NCI-H128 (cell line): ENCODE results near the gene XPC.

Source experiments
- DNase-seq: peaks from one replicate; lab custom pipeline; 2025; ENCODE audit not compliant: unreplicated experiment; lab: John Stamatoyannopoulos, UW

The XPC gene

GRCh38 chr3:14208168-14208567 is 29.8 kb upstream of the XPC start:
- DNase-seq = no peak

DNA sequence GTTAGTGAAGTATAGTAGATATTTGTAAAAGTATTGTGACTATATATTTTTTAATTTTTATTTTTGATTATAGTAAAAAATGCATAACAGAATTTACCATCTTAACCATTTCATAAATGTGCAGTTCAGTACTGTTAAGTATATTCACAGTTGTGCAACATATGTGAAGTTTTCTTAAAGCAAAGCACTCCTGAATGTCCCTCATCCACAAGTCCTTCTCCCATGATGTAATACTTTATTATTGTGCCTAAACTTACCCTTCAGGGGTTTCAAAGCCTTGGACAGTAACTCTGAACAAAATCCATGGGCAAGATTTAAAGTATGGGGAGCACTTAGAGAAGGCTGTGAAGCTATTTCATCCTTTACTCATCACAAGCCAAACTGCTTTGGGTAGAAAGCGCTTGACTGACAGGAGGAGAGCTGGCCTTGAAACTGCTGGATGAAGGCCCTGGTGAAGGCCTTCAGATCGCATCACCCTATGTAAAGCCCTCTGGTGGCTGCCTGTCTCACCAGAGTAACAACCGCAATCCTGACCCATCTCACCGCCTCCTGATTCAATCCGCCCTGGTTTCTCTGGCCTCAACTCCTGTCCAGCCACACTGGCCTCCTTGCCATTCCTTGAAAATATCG is 28.3 kb upstream of the XPC start:
- no peak for DNase-seq

- DNase-seq = no peak
These were observed 26.3 kb upstream of the XPC start for GRCh38 chr3:14204515-14205284.

DNA sequence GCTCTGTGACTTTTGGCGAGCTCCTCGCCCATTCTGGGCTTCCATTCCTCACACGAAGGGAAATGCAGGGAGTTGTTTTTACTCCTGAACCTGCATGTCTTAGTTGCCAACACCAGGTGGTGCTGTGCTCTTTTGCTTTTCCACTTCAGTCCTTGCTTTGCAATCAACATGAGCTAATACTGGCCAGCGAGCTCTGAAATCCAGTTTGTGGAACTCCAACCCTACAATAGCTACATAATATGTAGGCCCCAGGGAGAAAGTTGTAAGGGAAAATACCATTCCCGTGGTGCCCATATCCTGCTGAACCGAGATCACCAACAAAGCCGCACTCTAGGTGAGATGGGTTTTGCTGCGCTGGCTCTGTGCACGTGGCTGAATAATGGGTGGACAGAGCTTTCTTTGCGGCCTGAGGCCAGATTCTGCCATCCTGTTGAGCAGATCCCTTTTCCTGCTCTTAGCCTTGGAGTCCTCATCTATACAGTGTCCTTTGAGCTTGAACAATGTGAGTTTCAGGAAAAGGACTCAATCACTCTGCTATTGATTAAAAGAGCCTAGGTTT is 25.2 kb upstream of the XPC start:
- peak; percentile 3 for DNase-seq

- no peak for DNase-seq
These were observed 24.6 kb upstream of the XPC start for GRCh38 chr3:14202874-14203520.

GRCh38 chr3:14201940-14202684 is 23.7 kb upstream of the XPC start:
- DNase-seq = no peak

GRCh38 chr3:14200841-14201240 is 22.4 kb upstream of the XPC start:
- no peak for DNase-seq

- DNase-seq = no peak
These were observed 21.9 kb upstream of the XPC start for GRCh38 chr3:14200276-14200675.

DNA sequence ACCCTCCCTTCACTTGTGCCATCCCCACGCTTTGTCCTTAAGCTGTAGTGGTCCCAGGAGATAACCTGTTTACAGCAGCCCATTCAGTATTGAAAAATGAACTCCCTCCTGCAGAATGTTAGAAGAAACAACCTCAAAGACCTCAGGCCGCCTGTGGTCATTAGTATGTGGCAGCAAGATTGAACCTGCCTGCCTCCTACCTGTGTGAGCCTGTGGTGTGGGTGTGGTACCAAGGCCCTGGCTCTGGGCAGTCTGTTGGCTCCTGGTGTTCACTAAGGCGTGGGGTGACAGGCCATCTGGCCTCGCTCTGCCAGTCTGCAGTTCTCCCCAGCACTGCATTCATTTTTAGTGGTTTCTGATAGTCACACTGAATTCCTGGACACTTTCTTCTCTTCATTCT is 21.2 kb upstream of the XPC start:
- no peak for DNase-seq

- DNase-seq = no peak
These were observed 16.5 kb upstream of the XPC start for GRCh38 chr3:14194865-14195264.

GRCh38 chr3:14188041-14188754 is 9.8 kb upstream of the XPC start:
- no peak for DNase-seq

- DNase-seq = no peak
These were observed 8.6 kb upstream of the XPC start for GRCh38 chr3:14186854-14187458.

GRCh38 chr3:14183015-14183577 is 4.7 kb upstream of the XPC start:
- DNase-seq = no peak

GRCh38 chr3:14181253-14181652 is 2.9 kb upstream of the XPC start:
- DNase-seq = no peak

GRCh38 chr3:14179795-14180194 is 1.4 kb upstream of the XPC start:
- DNase-seq = no peak

DNA sequence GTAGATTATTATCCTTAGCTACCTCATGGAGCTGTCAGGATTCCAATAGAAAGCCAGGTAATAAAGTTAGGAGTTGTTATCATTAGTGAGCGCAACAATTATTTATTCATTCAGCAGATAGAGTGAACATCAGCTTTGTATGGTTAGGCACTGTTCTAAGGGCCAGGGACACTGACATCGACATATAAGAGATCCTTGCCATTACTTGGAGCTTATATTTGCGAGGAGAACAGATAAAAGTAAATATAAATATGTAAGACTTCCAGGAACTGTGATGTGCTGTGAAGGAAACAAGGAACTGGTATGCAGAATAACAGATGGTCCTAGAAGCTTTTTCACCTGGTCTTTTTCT is 689 bp upstream of the XPC start:
- no peak for DNase-seq

GRCh38 chr3:14177580-14178246 is 688 bp downstream of the XPC start:
- no peak for DNase-seq

DNA sequence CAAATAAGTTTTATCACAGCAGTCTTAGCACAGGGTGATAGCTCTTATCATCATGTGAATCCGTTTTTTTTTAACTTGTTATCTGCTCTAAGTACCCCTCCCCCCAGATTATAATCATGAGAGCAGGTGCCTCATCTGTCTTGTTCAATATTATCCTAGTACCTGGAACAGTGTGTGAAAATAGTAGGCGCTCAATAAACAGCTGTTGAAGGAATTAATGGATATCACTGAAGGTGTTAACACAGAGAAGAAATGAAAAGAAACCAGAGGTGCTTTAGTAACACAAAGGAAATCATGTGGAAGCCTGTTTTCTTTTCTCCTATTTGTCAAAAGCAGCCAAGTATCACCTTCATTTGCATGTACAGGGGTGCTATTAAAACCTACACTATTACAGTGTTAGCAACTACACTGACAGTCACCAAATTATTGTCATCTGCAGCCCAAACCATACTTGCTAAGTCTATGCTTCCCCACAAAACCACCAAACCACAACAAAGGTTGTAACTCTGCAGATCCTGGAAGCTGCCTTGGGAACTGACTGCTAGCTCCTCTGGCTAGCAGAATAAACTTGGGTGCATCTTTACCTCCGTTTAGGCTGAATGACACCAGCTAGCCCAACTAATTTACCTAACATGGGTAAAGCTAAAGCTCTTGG is 2.9 kb downstream of the XPC start:
- no peak for DNase-seq

DNA sequence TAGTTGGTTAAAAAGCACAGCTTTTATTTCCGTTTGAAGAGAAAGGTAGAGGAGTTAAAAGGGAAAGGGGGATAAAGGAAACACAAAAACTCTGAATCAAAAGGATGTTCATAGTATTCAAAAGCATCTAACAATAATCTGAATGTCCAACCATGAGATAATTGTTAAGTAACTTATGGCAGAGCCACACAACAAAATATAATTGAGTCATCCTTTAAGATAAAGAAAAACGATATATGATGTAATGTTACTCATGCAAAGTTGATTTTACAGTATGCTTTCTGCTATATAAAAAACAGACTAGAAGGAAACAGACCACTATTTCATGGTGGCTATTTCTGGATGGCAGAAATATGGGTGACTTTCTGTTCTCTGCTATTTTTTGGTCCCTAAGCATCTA is 3.9 kb downstream of the XPC start:
- DNase-seq = no peak
